Body of pancreas (tissue), 4 donors: ENCODE results near the gene NFIA. TPM values are rescaled to one million over a fixed set of nuclear protein-coding genes. Genes with fewer than 3 reads are reported as not detected.

Source experiments
- ATAC-seq: fragments of 150-250 bp; one replicate; pipeline ENCODE4 v1.9.1; 2016
- DNase-seq, 4 donors: peaks; one replicate each; pipeline ENCODE4 v3.0.0-alpha.2; 2019
- H3K27ac ChIP-seq, 4 donors: fragments of 200-600 bp; sonication (generic); 1 replicate in 3 of 4; 2 replicates in 1 of 4; pipeline versions ENCODE4 v1.5.1 to v1.6.1; 2016 to 2019; ENCODE audit warnings: mild to moderate bottlenecking in 1 of 4, mixed read lengths in 1 of 4, moderate library complexity in 1 of 4
- H3K27me3 ChIP-seq, 2 donors: fragments of 200-600 bp; sonication (generic); one replicate each; pipeline ENCODE4 v1.6.0; 2016; ENCODE audit warnings: mild to moderate bottlenecking in 1 of 2
- H3K36me3 ChIP-seq, 2 donors: fragments of 200-600 bp; sonication (generic); replicated peaks in 1 of 2; 2 replicates each; pipeline ENCODE4 v1.5.1; 2016; ENCODE audit warnings: low read depth in 2 of 2; ENCODE audit not compliant: insufficient read depth in 1 of 2
- H3K4me1 ChIP-seq: fragments of 200-600 bp; sonication (generic); one replicate; pipeline ENCODE4 v1.6.0; 2016
- H3K4me3 ChIP-seq, 2 donors: fragments of 200-600 bp; sonication (generic); 1 replicate in 1 of 2; 2 replicates in 1 of 2; pipeline ENCODE4 v1.5.1; 2016 to 2019
- H3K9me3 ChIP-seq, 3 donors: fragments of 200-600 bp; sonication (generic); 1 replicate in 2 of 3; 2 replicates in 1 of 3; pipeline ENCODE4 v1.5.1; 2016
- CTCF ChIP-seq, 7 experiments: fragments of 450-650 bp in 4 of 7; fragments of 200-600 bp in 3 of 7; sonication (generic) in 3 of 7; IDR thresholded peaks; one replicate each; pipeline ENCODE4 v1.5.1; 2016 to 2019; ENCODE audit warnings: antibody characterized with exemption in 7 of 7
- POLR2A ChIP-seq, 3 donors: fragments of 450-650 bp; IDR thresholded peaks; one replicate each; pipeline ENCODE4 v1.6.1; 2016; ENCODE audit warnings: antibody characterized with exemption in 3 of 3, mild to moderate bottlenecking in 2 of 3
- WGBS, 2 donors: methylation state at CpG; one replicate each; pipeline ENCODE4 v1.1.5; 2017; 5-methylcytosine and 5-hydroxymethylcytosine counted together
- intact Hi-C: fragments of 100-400 bp; cut with DNase I; formaldehyde crosslinking; loops from one replicate; pipeline ENCODE4 v1.15.1; 2023
- total RNA-seq, 2 donors: library from RNA; depleted of rRNA; stranded (reverse); fragments of >200 nt; gene quantifications; one replicate each; pipeline ENCODE4 v1.1.0, GENCODE V29; 2016

Gene NFIA
- total RNA-seq, 2 donors from 2014 or later, result 21.5 to 32.3 TPM

- 57 to 60% methylated on average over 6 of the region's 6 CpGs for WGBS, 2 donors
- intact Hi-C loops, result no loop called here
- ATAC-seq (no peak), DNase-seq (no peak)
- no peak for TF ChIP-seq CTCF (IDR thresholded peaks at IDR 0.05)
- TF ChIP-seq POLR2A (IDR thresholded peaks at IDR 0.05), result no peak
- Histone ChIP-seq H3K27me3 (no peaks in the 10 kb centered on the region), H3K36me3 (no peaks in the 10 kb centered on the region), H3K27ac (peak overlapping the region in 2 of 4 donors; percentile 24 to 37), H3K4me3 (no peak overlapping the region), H3K9me3 (no peaks in the 10 kb centered on the region), H3K4me1 (peaks cover 37% of the 10 kb centered on the region)
Measured at GRCh38 chr1:61247881-61248752, 165.8 kb downstream of the NFIA start.

GRCh38 chr1:61250933-61251332 lies 168.6 kb downstream of the NFIA start:
- H3K27me3 ChIP-seq, result no peaks in the 10 kb centered on the region
- no peaks in the 10 kb centered on the region for H3K9me3 ChIP-seq
- H3K36me3 ChIP-seq, result no peaks in the 10 kb centered on the region
- no peak for ATAC-seq
- DNase-seq, result no peak
- intact Hi-C loops, result no loop called here
- no peak overlapping the region for H3K4me3 ChIP-seq
- 97% methylated on average over 5 of the region's 5 CpGs for WGBS, 2 donors
- H3K4me1 ChIP-seq, result peaks cover 47% of the 10 kb centered on the region
- TF ChIP-seq POLR2A (IDR thresholded peaks at IDR 0.05) (no peak), CTCF (IDR thresholded peaks at IDR 0.05) (no peak)
- H3K27ac ChIP-seq, result no peak overlapping the region

- Histone ChIP-seq H3K27ac (peak overlapping the region in 2 of 4 donors; percentile 23 to 42), H3K9me3 (no peaks in the 10 kb centered on the region), H3K4me1 (peaks cover 35% of the 10 kb centered on the region), H3K36me3 (no peaks in the 10 kb centered on the region), H3K4me3 (no peak overlapping the region), H3K27me3 (no peaks in the 10 kb centered on the region)
- peak; percentile 87 for ATAC-seq
- intact Hi-C loops, result no loop called here
- peak; percentile 80 to 88 (median 85) for DNase-seq
- no peak for TF ChIP-seq POLR2A (IDR thresholded peaks at IDR 0.05)
- no peak for TF ChIP-seq CTCF (IDR thresholded peaks at IDR 0.05)
- 58 to 66% methylated on average over 2 of the region's 2 CpGs for WGBS, 2 donors
Measured at GRCh38 chr1:61253059-61253735, 170.8 kb downstream of the NFIA start.

- no peaks in the 10 kb centered on the region for H3K36me3 ChIP-seq
- no peaks in the 10 kb centered on the region for H3K9me3 ChIP-seq
- H3K27ac ChIP-seq, result peak overlapping the region in 2 of 4 donors; percentile 22 to 23
- no peaks in the 10 kb centered on the region for H3K27me3 ChIP-seq
- no peak overlapping the region for H3K4me3 ChIP-seq
- WGBS, 2 donors, result 88 to 93% methylated on average over 1 of the region's 1 CpG
- ATAC-seq (no peak), DNase-seq (no peak)
- H3K4me1 ChIP-seq, result peaks cover 30% of the 10 kb centered on the region
- TF ChIP-seq POLR2A (IDR thresholded peaks at IDR 0.05) (no peak), CTCF (IDR thresholded peaks at IDR 0.05) (no peak)
- intact Hi-C loops, result no loop called here
Measured at GRCh38 chr1:61253912-61254633, 171.7 kb downstream of the NFIA start.
